Kidney (tissue), 14 donors: ENCODE data around the gene PARVB. TPM values are rescaled to one million over a fixed set of nuclear protein-coding genes. Genes with fewer than 3 reads are reported as not detected.

ENCODE experiments used
- DNase-seq, 5 donors: peaks; one replicate each; pipeline ENCODE4 v3.0.0-alpha.2; 2013 to 2020
- FAIRE-seq: peaks from 2 replicates; lab custom pipeline; 2012; peaks lifted over from hg19 to GRCh38; lab: Jason Lieb, UNC
- H3K27ac ChIP-seq, 2 donors: one replicate each; pipeline ENCODE4 v1.7.0; 2013; ENCODE audit warnings: low read depth in 2 of 2, low read length in 2 of 2, inconsistent platforms in 1 of 2
- H3K27me3 ChIP-seq: one replicate; pipeline ENCODE4 v1.7.1; 2013; ENCODE audit warnings: low read length, inconsistent platforms; ENCODE audit not compliant: control insufficient read depth, insufficient read depth
- H3K36me3 ChIP-seq, 3 donors: one replicate each; pipeline versions ENCODE4 v1.7.0 to v1.7.1; 2013; ENCODE audit warnings: low read length in 3 of 3, control low read depth in 1 of 3, inconsistent platforms in 1 of 3; ENCODE audit not compliant: insufficient read depth in 3 of 3, control insufficient read depth in 2 of 3
- H3K4me1 ChIP-seq, 3 donors: one replicate each; pipeline versions ENCODE4 v1.7.0 to v1.7.1; 2013; ENCODE audit warnings: low read length in 3 of 3, inconsistent platforms in 1 of 3, low read depth in 1 of 3; ENCODE audit not compliant: control insufficient read depth in 2 of 3, insufficient read depth in 2 of 3
- H3K4me3 ChIP-seq, 3 donors: one replicate each; pipeline versions ENCODE4 v1.7.0 to v1.8.1; 2013; ENCODE audit warnings: low read length in 3 of 3, control low read depth in 1 of 3, inconsistent platforms in 1 of 3
- H3K9ac ChIP-seq, 3 donors: one replicate each; pipeline versions ENCODE4 v1.7.0 to v1.7.1; 2013; ENCODE audit warnings: low read length in 3 of 3, control low read depth in 1 of 3, inconsistent platforms in 1 of 3
- H3K9me3 ChIP-seq, 3 donors: one replicate each; pipeline versions ENCODE4 v1.7.0 to v1.7.1; 2013; ENCODE audit warnings: low read length in 3 of 3, control low read depth in 1 of 3, inconsistent platforms in 1 of 3; ENCODE audit not compliant: control insufficient read depth in 2 of 3, insufficient read depth in 1 of 3
- CTCF ChIP-seq: IDR thresholded peaks from 3 replicates; pipeline ENCODE4 v1.5.1; 2012; ENCODE audit warnings: mild to moderate bottlenecking, moderate library complexity, borderline replicate concordance; ENCODE audit not compliant: insufficient read depth; ENCODE audit errors: extremely low read depth
- intact Hi-C: fragments of 100-400 bp; cut with DNase I; formaldehyde crosslinking; loops from one replicate; pipeline ENCODE4 v1.11.1; 2022
- polyA plus RNA-seq: library from polyadenylated mRNA; stranded (reverse); fragments of 350-450 nt; fragmentation: Illumina TruSeq; extraction: RNeasy Lipid Tissue Mini Kit (QIAGEN cat#74804); gene quantifications from one replicate; pipeline ENCODE4 v1.2.3, GENCODE V29; 2014; ENCODE audit warnings: low read depth, low replicate concordance; ENCODE audit not compliant: insufficient read depth
- total RNA-seq: library from RNA; stranded (reverse); fragmentation: NEBNext Ultra II Directional; extraction: Animal tissue kit (Norgen Biotek cat#: 25700); gene quantifications from one replicate; pipeline ENCODE4 v1.2.1, GENCODE V29; 2021
- donor health status: control.
- donor health status: control.
- donor health status: control.
- donor health status: control.
- donor health status: control.
- donor health status: DM: yes; HTN: yes; CAD: no.
- donor health status: Normal renal cell carcinoma (clear cell type).

PARVB gene
- total and polyA plus RNA-seq, 2 donors from 2014 or later, result 32.9 to 51.1 TPM

GRCh38 chr22:44163536-44163935 lies 139.4 kb downstream of the PARVB start:
- no peaks in the 10 kb centered on the region for H3K36me3 ChIP-seq
- no peaks in the 10 kb centered on the region for H3K9me3 ChIP-seq
- TF ChIP-seq CTCF, result no peak
- H3K4me3 ChIP-seq, result no peak overlapping the region
- DNase-seq (peak in 1 of 5 donors; percentile 55), FAIRE-seq (no peak)
- intact Hi-C loops, result no loop called here
- H3K27ac ChIP-seq, result no peak overlapping the region
- no peaks in the 10 kb centered on the region for H3K27me3 ChIP-seq
- H3K4me1 ChIP-seq, result no peaks in the 10 kb centered on the region
- no peak overlapping the region for H3K9ac ChIP-seq

GRCh38 chr22:44164031-44164430 lies 139.9 kb downstream of the PARVB start:
- Histone ChIP-seq H3K27me3 (no peaks in the 10 kb centered on the region), H3K36me3 (no peaks in the 10 kb centered on the region), H3K4me3 (no peak overlapping the region), H3K27ac (no peak overlapping the region), H3K9ac (no peak overlapping the region), H3K4me1 (no peaks in the 10 kb centered on the region), H3K9me3 (no peaks in the 10 kb centered on the region)
- TF ChIP-seq CTCF, result no peak
- FAIRE-seq (no peak), DNase-seq (peak in 1 of 5 donors; percentile 42)
- intact Hi-C loops, result no loop called here

GRCh38 chr22:44165286-44165874 lies 141.3 kb downstream of the PARVB start:
- FAIRE-seq, result no peak
- intact Hi-C loops, result no loop called here
- no peaks in the 10 kb centered on the region for H3K36me3 ChIP-seq
- H3K4me3 ChIP-seq, result no peak overlapping the region
- H3K27ac ChIP-seq, result no peak overlapping the region
- H3K27me3 ChIP-seq, result no peaks in the 10 kb centered on the region
- no peaks in the 10 kb centered on the region for H3K4me1 ChIP-seq
- peak in 1 of 5 donors; percentile 58 for DNase-seq
- no peaks in the 10 kb centered on the region for H3K9me3 ChIP-seq
- no peak overlapping the region for H3K9ac ChIP-seq
- no peak for TF ChIP-seq CTCF
